Caco-2 (cell line): ENCODE results near the gene ADGRL3. TPM values are rescaled to one million over a fixed set of nuclear protein-coding genes. Genes with fewer than 3 reads are reported as not detected.

ENCODE experiments used
- BruUV-seq: library from RNA; stranded (reverse); fragments of 400-500 nt; replicated peaks from 2 replicates; lab custom pipeline; 2021; lab: Mats Ljungman, UMichigan
- CTCF ChIA-PET: fragments of 300-600 bp; sonication (Branson Sonifier 250); formaldehyde crosslinking; loops from one replicate; lab custom pipeline; 2022; ENCODE audit warnings: antibody characterized with exemption; lab: Charles Lee
- POLR2A ChIA-PET: fragments of 300-600 bp; sonication (Branson Sonifier 250); formaldehyde crosslinking; loops from one replicate; lab custom pipeline; 2022; ENCODE audit warnings: antibody characterized with exemption; lab: Charles Lee
- DNase-seq, 2 experiments: peaks; one replicate each; pipeline versions ENCODE4 v3.0.0 to v3.0.0-alpha.2; 2020 to 2022
- H3K27me3 ChIP-seq: replicated peaks from 2 replicates; pipeline ENCODE4 v1.6.0; 2011; ENCODE audit warnings: low read length; ENCODE audit not compliant: control insufficient read depth, insufficient read depth
- H3K36me3 ChIP-seq: 2 replicates; pipeline ENCODE4 v1.5.1; 2011; ENCODE audit warnings: low read length; ENCODE audit not compliant: control insufficient read depth, insufficient read depth
- H3K4me1 ChIP-seq: fragments of 250-450 bp; sonication (Bioruptor Pico); 2 replicates; pipeline ENCODE4 v1.5.1; 2020; ENCODE audit warnings: mild to moderate bottlenecking
- H3K4me3 ChIP-seq: 2 replicates; pipeline ENCODE4 v1.5.1; 2011; ENCODE audit warnings: low read depth, mild to moderate bottlenecking, control low read depth, low read length
- H3K9me3 ChIP-seq: fragments of 250-450 bp; sonication (Bioruptor Pico); 2 replicates; pipeline ENCODE4 v1.5.1; 2020; ENCODE audit warnings: mild to moderate bottlenecking, moderate library complexity
- H3K27ac Mint-ChIP-seq: one replicate; pipeline ENCODE4 v1.8.0; 2022; ENCODE audit warnings: mixed read lengths; ENCODE audit not compliant: unreplicated experiment
- H3K27me3 Mint-ChIP-seq: one replicate; pipeline ENCODE4 v1.8.0; 2022; ENCODE audit warnings: mixed read lengths; ENCODE audit not compliant: insufficient read depth, unreplicated experiment
- H3K36me3 Mint-ChIP-seq: one replicate; pipeline ENCODE4 v1.8.0; 2022; ENCODE audit warnings: mild to moderate bottlenecking, mixed read lengths; ENCODE audit not compliant: insufficient read depth, unreplicated experiment
- H3K4me1 Mint-ChIP-seq: one replicate; pipeline ENCODE4 v1.8.0; 2022; ENCODE audit warnings: low read depth, mixed read lengths; ENCODE audit not compliant: unreplicated experiment
- H3K4me3 Mint-ChIP-seq: one replicate; pipeline ENCODE4 v1.8.0; 2022; ENCODE audit warnings: mild to moderate bottlenecking, moderate library complexity, mixed read lengths; ENCODE audit not compliant: unreplicated experiment
- H3K9me3 Mint-ChIP-seq: one replicate; pipeline ENCODE4 v1.8.0; 2022; ENCODE audit warnings: mixed read lengths; ENCODE audit not compliant: unreplicated experiment
- intact Hi-C: fragments of 100-400 bp; cut with micrococcal nuclease; formaldehyde crosslinking; loops from one replicate; pipeline ENCODE4 v1.10.0; 2022; ENCODE audit not compliant: unreplicated experiment
- total RNA-seq: library from RNA; stranded (reverse); gene quantifications from 2 replicates; pipeline ENCODE4 v1.2.3, GENCODE V29; 2022
- TF ChIP-seq, protein P1 (sequence below), 2 experiments: fragments of 200-600 bp in 1 of 2; IDR thresholded peaks; 1 replicate in 1 of 2; 2 replicates in 1 of 2; pipeline versions ENCODE4 v1.5.1 to v1.8.0; 2011 to 2022; ENCODE audit warnings: antibody characterized with exemption in 1 of 2, control low read depth in 1 of 2, inconsistent platforms in 1 of 2, low read depth in 1 of 2, low read length in 1 of 2, mild to moderate bottlenecking in 1 of 2, moderate library complexity in 1 of 2; ENCODE audit not compliant: insufficient read depth in 1 of 2, severe bottlenecking in 1 of 2, unreplicated experiment in 1 of 2

ADGRL3 gene
- total RNA-seq, 1 experiment from 2014 or later, result 1.5 TPM

- Mint-ChIP-seq H3K36me3 (no peaks in the 10 kb centered on the region), H3K4me1 (no peaks in the 10 kb centered on the region), H3K4me3 (no peak overlapping the region), H3K27me3 (no peaks in the 10 kb centered on the region), H3K9me3 (no peaks in the 10 kb centered on the region), H3K27ac (no peak overlapping the region)
- ChIA-PET CTCF (no interaction called here), POLR2A (no interaction called here)
- BruUV-seq, result no TSS peak
- Histone ChIP-seq H3K4me1 (no peaks in the 10 kb centered on the region), H3K9me3 (no peaks in the 10 kb centered on the region), H3K27me3 (no peaks in the 10 kb centered on the region), H3K36me3 (no peaks in the 10 kb centered on the region), H3K4me3 (no peak overlapping the region)
- no peak for DNase-seq
- intact Hi-C loops, result no loop called here
- TF ChIP-seq, protein P1, sequence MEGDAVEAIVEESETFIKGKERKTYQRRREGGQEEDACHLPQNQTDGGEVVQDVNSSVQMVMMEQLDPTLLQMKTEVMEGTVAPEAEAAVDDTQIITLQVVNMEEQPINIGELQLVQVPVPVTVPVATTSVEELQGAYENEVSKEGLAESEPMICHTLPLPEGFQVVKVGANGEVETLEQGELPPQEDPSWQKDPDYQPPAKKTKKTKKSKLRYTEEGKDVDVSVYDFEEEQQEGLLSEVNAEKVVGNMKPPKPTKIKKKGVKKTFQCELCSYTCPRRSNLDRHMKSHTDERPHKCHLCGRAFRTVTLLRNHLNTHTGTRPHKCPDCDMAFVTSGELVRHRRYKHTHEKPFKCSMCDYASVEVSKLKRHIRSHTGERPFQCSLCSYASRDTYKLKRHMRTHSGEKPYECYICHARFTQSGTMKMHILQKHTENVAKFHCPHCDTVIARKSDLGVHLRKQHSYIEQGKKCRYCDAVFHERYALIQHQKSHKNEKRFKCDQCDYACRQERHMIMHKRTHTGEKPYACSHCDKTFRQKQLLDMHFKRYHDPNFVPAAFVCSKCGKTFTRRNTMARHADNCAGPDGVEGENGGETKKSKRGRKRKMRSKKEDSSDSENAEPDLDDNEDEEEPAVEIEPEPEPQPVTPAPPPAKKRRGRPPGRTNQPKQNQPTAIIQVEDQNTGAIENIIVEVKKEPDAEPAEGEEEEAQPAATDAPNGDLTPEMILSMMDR (IDR thresholded peaks at IDR 0.05; ENCODE audit: insufficient read depth in 1 of 2, low read depth in 1 of 2, low read length in 1 of 2, severe bottlenecking in 1 of 2, unreplicated experiment in 1 of 2), result no peak
Observed at GRCh38 chr4:61662362-61662761, 462.2 kb downstream of the ADGRL3 start.

DNA sequence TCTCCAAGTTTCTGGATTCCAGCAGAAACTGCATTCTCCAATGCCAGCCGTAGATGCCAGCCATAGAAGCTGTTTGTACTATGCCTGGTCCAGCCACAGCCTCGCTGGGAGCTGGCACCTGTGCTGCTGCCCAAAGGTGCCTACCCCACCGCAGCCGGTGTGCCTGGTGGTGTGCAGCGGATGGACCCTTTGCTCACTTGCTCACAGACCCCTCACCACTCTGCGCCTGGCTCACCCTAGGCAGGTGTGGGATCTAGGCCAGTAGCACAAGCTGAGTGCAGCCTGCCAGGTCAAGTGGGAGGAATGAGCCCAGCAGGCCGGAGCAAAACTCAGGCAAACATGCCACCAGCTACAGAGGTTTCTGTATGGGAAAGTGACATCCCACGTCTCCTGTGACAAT, 463.2 kb downstream of the ADGRL3 start:
- ChIA-PET CTCF (no interaction called here), POLR2A (no interaction called here)
- BruUV-seq, result no TSS peak
- TF ChIP-seq, protein P1 (IDR thresholded peaks at IDR 0.05; ENCODE audit: insufficient read depth in 1 of 2, low read depth in 1 of 2, low read length in 1 of 2, severe bottlenecking in 1 of 2, unreplicated experiment in 1 of 2), result no peak
- Mint-ChIP-seq H3K27me3 (no peaks in the 10 kb centered on the region), H3K9me3 (no peaks in the 10 kb centered on the region), H3K36me3 (no peaks in the 10 kb centered on the region), H3K4me3 (no peak overlapping the region), H3K4me1 (no peaks in the 10 kb centered on the region), H3K27ac (no peak overlapping the region)
- H3K36me3 ChIP-seq, result no peaks in the 10 kb centered on the region
- H3K9me3 ChIP-seq, result no peaks in the 10 kb centered on the region
- no peak for DNase-seq
- no peaks in the 10 kb centered on the region for H3K4me1 ChIP-seq
- no peaks in the 10 kb centered on the region for H3K27me3 ChIP-seq
- no peak overlapping the region for H3K4me3 ChIP-seq
- intact Hi-C loops, result no loop called here

DNA sequence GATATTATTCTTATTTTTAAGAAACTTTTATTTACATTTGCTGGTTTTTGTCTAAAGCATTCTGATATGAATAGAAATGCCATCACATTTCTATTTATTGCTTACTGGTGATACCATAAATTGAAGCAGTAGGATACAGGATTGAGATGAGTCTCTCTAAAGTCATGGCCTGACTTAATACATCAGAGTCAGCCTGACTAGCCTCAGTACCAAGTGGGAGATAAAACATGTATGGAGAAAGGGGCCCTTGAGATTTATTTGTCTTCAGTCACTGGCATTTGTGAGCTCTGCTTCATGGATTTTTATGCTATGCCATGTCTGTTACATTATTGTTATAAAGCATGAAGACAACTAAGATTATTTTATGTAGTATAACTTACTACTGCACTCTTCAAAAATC, 465.5 kb downstream of the ADGRL3 start:
- no peaks in the 10 kb centered on the region for H3K27me3 ChIP-seq
- TF ChIP-seq, protein P1 (IDR thresholded peaks at IDR 0.05; ENCODE audit: insufficient read depth in 1 of 2, low read depth in 1 of 2, low read length in 1 of 2, severe bottlenecking in 1 of 2, unreplicated experiment in 1 of 2), result no peak
- Mint-ChIP-seq H3K4me1 (no peaks in the 10 kb centered on the region), H3K36me3 (no peaks in the 10 kb centered on the region), H3K9me3 (no peaks in the 10 kb centered on the region), H3K27ac (no peak overlapping the region), H3K4me3 (no peak overlapping the region), H3K27me3 (no peaks in the 10 kb centered on the region)
- ChIA-PET CTCF (no interaction called here), POLR2A (no interaction called here)
- no peak overlapping the region for H3K4me3 ChIP-seq
- intact Hi-C loops, result no loop called here
- no TSS peak for BruUV-seq
- no peaks in the 10 kb centered on the region for H3K9me3 ChIP-seq
- no peaks in the 10 kb centered on the region for H3K4me1 ChIP-seq
- no peak for DNase-seq
- no peaks in the 10 kb centered on the region for H3K36me3 ChIP-seq
